GM18502 (cell line): ENCODE measurements around the gene SCN3A.

Experiments used
- ATAC-seq: cut with Tn5 transposase; IDR thresholded peaks from one replicate; pipeline ENCODE4 v1.9.1; 2021; ENCODE audit warnings: mild to moderate bottlenecking; ENCODE audit not compliant: unreplicated experiment, poor library complexity

Gene SCN3A

DNA sequence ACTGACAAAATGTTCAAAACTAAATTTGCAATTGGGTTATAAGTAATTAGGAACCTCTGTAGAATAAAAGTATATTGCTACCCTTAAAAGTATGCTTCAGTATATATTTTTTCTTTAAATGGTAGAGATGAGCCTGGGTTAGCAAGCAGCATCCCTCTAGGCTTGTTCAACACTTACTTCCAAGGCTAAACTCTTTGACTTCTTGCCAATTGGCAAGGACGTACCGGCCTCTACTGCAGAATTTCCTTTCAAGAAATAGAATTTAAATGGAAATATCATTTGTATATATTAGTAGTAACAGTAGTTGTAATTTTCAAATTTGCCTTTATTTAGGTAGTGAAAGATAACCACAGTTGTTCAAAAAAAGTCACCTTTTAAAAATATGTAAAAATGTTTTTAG, 143.4 kb downstream of the SCN3A start:
- ATAC-seq = no peak

DNA sequence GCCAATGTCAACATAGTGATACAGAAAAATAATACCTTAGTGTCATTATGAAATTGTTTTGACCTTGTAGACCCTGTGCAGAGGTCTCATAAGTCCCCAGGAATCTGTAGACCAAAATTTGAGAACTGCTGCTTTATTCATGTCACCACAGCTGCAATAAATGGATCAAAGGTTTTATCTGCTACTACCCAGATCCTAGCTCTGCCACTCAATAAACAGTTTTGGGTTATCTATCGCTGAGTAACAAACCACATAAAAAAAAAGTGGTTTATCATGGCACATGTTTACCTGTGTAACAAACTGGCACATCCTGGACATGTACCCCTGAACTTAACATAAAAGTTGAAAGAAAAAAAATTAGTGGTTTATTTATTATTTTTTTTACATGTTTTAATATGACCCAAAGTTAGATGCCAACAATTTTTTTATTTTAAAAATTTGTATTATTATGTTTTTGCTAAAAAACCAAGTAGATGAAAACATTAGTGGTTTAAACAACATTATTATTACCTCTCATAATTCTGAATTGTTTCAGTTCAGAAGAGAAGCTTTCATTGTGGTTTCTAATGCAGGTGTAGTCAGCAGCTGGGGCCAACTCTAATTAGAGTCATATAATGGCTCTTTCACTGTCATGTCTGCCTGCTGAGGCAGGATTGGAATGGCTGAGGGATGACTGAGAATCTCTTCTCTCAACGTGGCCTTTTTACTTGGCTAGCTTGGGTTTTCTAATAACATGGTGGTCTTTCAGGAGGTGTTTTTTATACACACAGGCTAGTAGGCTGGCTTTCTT, 145.2 kb downstream of the SCN3A start:
- no peak for ATAC-seq

DNA sequence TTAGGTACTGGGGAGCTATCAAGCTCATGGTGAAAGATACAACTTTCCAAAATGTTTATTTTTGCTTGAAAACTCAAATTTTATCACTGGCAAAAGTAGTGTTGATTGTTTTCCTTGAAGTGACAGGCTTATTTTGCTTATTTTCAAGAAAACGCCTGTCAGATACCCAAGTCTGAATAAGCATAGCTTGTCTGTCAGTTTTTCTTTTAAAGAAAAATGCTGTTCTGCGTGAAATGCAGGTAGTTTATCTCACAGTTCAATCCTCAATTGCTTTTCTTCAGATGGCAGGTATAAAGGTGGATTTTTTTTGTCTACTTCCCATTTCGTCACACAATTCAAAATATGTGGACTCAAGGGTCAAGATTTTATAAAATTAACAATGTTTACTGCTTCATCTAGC, 145.9 kb downstream of the SCN3A start:
- ATAC-seq = no peak

DNA sequence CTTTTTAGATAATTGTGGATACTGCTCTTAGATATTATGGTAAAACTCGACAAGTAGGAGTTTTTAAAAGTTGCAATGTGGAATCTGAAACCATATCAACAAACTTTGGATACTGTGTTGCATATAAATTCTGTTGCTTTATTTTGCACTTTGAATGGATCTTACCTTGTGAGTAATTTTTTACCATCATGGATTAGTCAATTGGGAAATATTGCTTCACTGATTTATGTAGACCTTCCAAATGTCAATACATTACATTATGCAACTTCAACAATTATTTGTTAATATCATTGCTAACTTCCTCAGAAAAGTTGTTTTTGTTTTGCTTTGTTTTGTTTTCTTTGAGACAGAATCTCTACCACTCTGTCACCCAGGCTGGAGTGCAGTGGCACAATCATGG, 146.5 kb downstream of the SCN3A start:
- no peak for ATAC-seq

DNA sequence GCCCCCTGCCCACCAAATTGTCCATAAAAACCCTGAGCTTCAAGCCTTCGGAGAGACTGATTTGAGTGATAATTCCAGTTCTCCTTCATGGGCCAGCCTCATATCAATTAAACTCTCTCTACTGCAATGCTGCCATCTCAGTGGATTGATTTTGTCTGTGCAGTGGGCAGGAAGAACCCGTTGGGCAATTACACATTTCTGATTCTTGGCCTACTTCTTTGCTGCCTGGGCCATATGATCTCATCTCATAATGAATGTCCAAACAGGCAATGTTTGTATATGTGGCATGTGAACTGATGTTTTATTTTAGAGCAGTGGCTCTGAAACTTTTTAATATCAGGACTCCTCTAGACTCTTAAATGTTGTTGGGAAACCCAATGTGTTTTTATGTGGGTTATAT, 147.3 kb downstream of the SCN3A start:
- ATAC-seq = no peak

DNA sequence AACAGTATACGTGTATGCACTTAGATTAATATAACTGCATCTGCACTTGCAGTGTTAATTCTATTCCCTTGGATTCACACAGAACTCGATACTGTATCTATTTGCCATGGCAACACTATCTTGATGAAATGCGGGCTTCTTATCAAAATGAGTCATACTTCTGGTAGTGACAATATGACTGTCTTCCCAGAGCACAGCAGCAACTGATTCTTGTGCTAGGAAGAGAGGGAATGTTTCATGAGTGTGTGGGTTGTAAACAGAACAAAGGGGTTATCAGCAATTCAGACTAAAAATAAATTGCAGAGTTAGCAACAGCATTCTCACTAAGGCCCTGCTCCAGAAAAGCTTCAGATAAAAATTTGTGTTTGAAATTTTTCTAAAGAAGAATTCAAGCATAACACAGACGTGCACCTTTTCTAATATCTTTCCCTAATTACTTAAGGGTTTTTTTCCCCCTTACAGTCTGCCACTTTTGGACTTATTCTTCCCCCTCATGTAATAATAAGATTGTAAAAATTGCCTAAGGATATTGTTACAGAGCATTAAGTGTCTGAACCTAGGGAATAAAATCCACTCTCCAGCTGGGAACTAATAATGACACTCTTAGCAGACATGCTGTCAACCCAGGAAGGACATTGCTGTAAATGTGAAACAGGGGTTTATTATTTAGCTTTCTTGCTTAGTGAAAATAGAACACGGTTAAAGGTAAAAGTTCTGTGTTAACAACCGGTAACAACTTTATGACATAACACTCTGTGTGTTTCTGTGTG, 148.6 kb downstream of the SCN3A start:
- no peak for ATAC-seq

DNA sequence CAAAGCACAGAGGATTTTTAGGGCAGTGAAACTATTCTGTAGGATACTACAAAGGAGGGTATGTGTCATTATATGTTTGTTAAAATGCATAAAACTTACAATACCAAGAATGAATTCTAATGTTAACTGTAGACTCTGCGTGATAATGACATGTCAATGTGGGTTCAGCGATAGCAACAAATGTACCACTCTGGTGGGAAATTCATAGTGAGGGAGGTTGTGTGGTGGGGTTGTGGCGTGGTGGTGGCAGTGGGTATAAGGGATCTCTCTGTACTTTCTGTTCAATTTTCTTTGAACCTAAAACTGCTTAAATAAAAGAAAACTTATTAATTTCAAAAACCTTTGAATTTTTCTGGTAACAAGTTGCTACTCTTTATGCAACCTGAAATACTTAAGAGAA, 149.2 kb downstream of the SCN3A start:
- no peak for ATAC-seq

DNA sequence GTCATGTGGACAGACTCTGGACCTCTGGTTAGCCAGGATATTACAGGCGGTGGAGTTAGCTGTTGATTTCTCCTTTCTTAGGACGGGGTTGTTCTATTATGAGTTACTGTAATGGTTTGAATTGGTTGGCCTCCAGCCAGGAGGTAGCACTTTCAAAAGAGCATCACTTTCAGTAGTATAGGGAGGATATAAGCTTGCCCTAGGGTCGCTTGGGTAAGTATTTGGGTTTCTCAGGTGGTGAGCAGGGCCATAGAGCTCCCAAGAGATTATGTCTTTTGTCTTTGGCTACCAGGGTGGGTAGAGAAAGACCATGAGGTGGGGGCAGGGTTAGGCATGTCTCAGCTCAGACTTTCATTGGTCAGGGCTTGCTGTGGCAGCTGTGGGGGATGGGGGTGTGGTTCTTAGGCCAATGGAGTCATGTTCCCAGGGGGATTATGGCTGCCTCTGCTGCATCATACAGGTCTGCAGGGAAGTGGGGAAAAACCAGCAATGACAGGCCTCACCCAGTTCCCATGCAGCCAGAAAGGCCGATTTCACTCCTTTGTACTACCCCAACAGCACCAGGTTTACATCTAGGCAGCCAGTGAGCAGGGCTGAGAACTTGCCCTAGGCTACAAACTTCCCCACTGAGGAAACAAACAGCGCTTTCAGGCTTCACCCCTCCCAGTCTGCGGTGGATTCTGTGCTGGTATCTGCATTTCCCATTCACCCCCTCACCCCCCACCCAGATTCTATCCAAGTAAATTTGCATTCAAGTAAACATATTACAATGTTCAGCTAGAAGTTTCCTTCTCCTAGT, 159.1 kb downstream of the SCN3A start:
- ATAC-seq = no peak
